ENCODE measurements around the gene RAB11B. TPM values are rescaled to one million over a fixed set of nuclear protein-coding genes. Genes with fewer than 3 reads are reported as not detected.

Gene RAB11B
- total and polyA plus RNA-seq, 2 of the 13 experiments (the other 11 are each of a cell fraction or from before 2014, with no cell fraction given) = 6.0 to 28.4 TPM

- TF ChIP-seq ARID3A (IDR thresholded peaks at IDR 0.05; ENCODE audit: low read depth, low read length) (peak; percentile 97), ETS1 (CRISPR knock-in tag; IDR thresholded peaks at IDR 0.05) (no peak), E2F2 (CRISPR knock-in tag; IDR thresholded peaks at IDR 0.05; ENCODE audit: borderline replicate concordance) (no peak), ZNF180 (CRISPR knock-in tag; IDR thresholded peaks at IDR 0.05; ENCODE audit: borderline replicate concordance, low read depth) (no peak), ZNF788 (CRISPR knock-in tag; IDR thresholded peaks at IDR 0.05; ENCODE audit: borderline replicate concordance) (peak; percentile 71; the same call in 1 of the 2 replicates), ZHX1 (CRISPR knock-in tag; IDR thresholded peaks at IDR 0.05; ENCODE audit: low read depth) (peak; percentile 59; the same call in 1 of the 2 replicates), MIXL1 (CRISPR knock-in tag; IDR thresholded peaks at IDR 0.05) (peak; percentile 95), PHF21A (CRISPR knock-in tag; IDR thresholded peaks at IDR 0.05) (peak; percentile 83), ZNF552 (CRISPR knock-in tag; IDR thresholded peaks at IDR 0.05; ENCODE audit: borderline replicate concordance) (no peak), YEATS2 (CRISPR knock-in tag; IDR thresholded peaks at IDR 0.05; ENCODE audit: borderline replicate concordance) (peak; percentile 69; the same call in 1 of the 2 replicates), DBP (CRISPR knock-in tag; IDR thresholded peaks at IDR 0.05; ENCODE audit: not compliant biosample characterization) (no peak), ZNF263 (CRISPR knock-in tag; IDR thresholded peaks at IDR 0.05) (no peak), NR1H2 (CRISPR knock-in tag; IDR thresholded peaks at IDR 0.05; ENCODE audit: borderline replicate concordance, low read depth) (no peak), ZNF660 (CRISPR knock-in tag; IDR thresholded peaks at IDR 0.05; ENCODE audit: borderline replicate concordance, low read depth) (no peak), NFIC (IDR thresholded peaks at IDR 0.05; ENCODE audit: low read length) (peak; percentile 88), NFKBIZ (CRISPR knock-in tag; IDR thresholded peaks at IDR 0.05) (no peak), NONO (IDR thresholded peaks at IDR 0.05) (no peak), NONO (CRISPR knock-in tag; conservative IDR thresholded peaks at IDR 0.05) (peak; percentile 89), SRSF1 (optimal IDR thresholded peaks at IDR 0.05; ENCODE audit: low read depth, low read length) (no peak), SALL2 (CRISPR knock-in tag; IDR thresholded peaks at IDR 0.05) (no peak), NR2C2 (CRISPR knock-in tag; IDR thresholded peaks at IDR 0.05; ENCODE audit: borderline replicate concordance) (peak; percentile 68), PITX1 (CRISPR knock-in tag; IDR thresholded peaks at IDR 0.05) (peak; percentile 87), MTA1 (CRISPR knock-in tag; IDR thresholded peaks at IDR 0.05; ENCODE audit: borderline replicate concordance) (peak; percentile 54)
Observed at GRCh38 chr19:8357007-8357521, 33.1 kb upstream of the RAB11B start (continued).
